ENCODE results near the gene ANKRD13B.

Gene ANKRD13B

DNA sequence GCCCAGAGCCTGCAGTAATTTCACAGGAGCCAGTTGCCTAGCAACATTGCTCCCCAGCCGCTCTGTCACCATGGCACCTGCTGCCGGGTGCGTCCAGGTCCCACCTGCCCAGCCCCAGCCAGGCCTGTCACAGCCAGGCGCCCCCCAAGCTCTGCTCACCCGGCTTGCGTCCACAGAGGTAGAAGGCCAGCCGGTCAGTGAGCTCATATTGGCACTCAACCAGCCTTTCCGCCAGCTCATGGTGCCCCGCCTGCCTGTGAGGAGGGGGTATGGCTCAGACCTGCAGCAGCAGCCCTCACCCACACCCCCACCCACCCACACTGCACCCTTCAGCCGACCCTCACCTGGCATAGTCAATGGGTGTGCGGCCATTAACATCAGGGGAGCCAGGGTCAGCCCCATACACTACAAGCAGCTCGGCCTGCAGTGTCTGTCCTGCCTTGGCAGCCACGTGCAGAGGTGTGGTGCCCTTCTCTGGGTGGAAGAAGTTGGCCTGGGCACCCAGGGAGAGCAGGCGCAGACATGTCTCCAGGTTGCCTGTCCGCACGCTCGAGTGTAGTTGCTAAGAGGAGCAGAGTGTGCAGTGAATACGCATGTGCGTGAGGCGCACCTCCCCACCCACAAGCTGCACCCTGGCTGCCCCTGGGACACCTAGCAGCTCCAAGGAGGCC is 11.2 kb upstream of the ANKRD13B start:
- no peak for DNase-seq (ENCODE audit: low read depth)

DNA sequence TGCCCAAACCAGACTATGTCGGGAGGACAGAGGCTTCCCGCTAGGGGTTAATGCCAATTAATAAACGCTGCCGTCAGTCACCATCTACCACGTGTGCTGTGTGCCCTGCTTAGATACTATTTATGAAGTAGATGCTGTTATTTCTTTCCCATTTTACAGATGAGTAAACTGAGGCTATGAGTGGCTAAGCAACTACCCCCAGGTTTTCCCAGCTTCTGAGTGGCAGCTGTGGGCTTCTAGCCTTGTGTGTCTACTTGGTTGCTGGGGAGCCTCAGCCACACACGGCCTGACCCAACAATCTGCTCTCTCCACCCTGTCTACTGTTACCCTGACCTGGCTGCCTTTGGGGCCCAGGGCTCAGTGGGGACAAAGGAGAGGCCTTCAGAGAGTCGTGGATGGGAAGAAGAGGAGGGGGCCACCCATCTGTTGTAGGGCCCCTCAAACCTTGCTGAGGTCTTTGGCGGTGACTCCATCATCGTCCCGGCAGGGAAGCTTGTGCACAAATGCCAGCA is 10.6 kb upstream of the ANKRD13B start:
- DNase-seq (ENCODE audit: low read depth) = no peak

DNA sequence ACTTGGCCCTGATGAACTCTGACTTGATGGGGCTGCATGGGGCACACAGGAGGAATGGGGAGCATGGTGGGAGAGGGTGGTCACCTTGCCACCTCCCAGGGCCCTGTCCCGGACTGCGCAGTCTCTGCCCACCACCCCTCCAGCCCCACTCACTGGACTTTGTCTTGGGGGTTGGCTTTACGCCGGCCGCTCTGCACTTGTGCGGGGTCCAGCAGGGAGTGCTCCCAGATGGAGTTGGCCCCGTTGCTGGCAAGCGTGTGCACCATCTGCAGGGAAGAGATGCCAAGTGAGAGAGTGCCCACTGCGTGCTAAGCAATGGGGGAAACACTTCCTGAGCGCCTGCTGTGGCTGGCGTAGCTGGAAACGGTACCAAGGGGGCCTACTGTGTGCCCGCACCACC is 10.2 kb upstream of the ANKRD13B start:
- no peak for DNase-seq (ENCODE audit: low read depth)

DNA sequence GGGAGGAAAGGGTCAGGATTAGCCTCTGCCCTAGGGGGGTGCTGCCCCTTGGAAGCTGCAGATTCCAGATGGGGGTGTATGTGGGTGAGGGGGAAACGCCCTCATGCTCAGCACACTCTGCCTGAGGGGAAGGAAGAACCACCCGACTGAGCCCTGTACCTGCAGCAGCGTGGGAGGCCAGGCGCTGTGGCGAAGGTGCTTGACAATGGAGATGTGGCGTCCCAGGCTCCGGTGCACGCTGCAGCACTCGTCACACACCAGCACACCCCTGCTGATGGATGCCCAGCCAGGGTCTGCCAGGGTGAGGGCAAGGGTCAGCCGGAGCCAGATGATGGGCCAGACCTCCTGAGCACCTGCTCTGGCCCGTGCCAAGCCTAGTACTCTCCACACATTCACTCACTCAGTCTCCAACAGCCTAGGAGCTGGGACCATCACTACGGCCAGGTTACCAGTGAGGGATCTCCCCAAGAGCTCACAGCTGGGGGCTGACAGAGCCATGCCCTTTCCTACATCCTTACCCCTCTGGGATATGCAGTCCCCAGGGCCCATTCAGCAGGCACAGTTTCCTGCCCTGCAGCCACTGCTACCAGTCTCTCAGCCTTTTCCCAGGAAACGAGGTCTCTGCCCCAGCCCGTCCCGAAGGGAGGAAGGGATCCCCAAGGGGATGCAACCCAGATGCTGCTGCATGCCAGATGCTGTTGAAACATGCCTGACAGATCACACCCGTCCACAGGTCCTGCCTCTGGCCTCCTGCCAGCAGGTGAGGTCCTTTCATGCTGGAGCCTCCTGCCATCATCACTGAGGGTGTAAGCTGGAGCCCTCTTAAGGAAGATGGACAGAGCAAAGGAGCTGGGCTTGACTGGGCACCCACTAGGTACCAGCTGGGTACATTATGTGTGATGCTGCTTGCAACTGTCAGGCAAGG is 9.3 kb upstream of the ANKRD13B start:
- DNase-seq (ENCODE audit: low read depth) = no peak

DNA sequence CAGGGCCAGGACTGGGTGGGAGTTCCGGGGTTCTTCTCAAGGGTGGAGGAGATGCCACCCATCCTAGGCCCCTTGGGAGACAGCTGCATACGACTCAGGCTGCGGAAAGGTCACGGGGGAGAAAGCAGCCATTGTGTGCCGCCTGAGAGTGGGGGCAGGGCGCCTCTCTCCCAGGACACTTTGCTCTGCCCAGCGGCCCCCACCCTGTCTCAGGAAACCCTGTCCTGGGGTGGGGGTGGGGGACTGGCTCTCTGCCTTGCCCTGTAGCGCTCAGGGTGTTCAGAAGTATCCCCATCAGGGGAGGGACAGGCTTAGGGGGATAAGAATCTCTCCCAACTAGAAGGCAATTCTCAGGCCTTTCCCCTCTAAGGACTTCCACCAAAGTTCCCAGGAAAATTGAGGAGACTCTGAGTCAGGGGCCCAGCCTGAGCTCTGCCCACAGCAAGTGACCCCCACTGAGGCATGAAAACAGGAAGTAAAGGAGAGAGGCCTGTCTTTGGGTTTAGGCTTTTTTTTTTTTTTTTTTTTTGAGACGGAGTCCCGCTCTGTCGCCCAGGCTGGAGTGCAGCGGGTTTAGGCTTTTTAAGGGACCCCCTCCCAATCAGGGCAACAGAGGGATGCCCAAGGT is 8.4 kb upstream of the ANKRD13B start:
- DNase-seq (ENCODE audit: low read depth) = no peak

DNA sequence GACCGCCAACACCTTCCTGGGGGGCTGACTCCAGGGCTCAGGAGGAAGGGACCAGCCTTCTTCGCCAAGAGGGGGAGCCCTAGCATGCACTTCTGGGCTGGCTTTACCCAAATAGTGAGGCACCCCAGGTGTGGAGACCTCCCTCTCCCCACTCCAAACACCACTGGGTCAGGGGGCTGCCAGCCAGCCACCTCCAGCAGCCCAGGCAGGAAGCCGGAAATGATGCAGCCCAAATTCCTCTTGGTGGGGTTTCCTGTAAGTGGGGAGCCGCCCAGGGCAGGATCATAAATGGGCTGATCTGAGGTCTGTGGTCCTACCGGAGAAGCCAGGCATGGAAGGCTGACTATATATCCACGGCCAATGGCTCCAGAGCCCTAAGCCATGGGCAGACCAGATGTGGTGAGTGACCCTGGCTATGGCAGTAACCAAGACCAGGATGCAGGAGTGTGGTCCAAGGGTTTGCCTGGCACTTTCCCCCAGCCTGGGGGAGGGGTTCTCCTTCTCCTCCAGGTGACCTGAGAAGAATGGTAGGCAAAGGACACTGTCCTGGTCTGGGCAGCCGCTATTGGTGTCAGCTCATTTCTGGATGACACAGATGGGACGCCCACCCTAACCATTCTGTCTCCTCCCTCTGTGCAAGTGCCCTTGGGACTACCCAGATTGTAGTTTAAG is 7.7 kb upstream of the ANKRD13B start:
- no peak for DNase-seq (ENCODE audit: low read depth)

DNA sequence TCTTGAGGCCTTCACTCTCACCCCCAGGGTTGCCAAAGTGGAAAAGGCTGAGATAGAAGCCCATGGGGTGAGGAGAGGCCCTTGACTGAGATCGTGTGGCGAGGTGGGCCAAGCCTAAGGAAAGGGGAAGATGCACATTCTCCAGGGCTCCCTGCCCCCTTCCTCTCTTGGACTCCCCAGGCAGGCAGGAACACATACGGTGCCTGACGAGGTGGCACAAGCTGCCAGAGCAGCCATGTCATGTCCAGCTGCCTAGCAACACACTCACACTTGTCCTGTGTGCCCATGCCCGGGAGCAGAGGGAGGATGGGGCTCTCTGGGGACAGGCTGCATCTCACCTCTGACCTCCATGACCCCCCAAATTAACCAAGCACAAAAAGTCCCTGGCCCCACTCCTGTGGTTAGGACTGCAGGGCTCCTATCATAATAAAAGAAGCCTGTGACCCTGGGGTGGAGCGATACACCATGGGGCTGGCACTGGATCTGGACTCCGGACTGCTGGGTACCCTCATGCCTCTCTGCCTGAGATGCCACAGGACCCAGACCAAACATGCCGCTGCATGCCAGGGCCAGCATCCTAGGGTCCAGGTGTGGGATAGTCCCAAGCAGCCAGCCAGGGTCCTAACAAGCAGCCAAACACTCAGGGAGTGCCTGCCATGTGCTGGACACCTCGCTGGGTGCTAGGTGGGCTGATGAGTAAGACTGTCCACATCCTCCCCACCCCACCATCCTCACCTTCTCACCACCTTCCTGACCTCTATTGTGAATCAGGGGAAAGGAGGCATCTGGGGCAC is 6.1 kb upstream of the ANKRD13B start:
- no peak for DNase-seq (ENCODE audit: low read depth)

DNA sequence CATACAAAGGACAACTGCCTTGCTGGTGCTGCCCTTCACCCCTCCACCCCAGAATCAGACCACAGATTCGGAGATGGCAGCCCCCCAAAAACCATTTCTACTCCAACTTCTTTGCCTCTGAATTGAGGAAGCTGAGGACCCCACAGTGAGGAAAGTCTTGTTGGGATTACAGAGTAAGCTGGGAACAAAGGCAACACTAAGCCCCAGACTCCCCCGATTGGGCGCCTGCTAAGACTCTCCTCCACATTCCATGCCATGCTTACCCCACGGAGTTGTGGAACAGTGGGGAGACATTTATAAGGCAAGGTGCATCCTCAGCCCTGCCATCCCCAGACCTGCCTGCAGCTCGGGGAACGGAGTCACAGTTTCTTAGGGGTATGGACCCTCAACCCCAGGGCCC is 5.3 kb upstream of the ANKRD13B start:
- DNase-seq (ENCODE audit: low read depth) = no peak

DNA sequence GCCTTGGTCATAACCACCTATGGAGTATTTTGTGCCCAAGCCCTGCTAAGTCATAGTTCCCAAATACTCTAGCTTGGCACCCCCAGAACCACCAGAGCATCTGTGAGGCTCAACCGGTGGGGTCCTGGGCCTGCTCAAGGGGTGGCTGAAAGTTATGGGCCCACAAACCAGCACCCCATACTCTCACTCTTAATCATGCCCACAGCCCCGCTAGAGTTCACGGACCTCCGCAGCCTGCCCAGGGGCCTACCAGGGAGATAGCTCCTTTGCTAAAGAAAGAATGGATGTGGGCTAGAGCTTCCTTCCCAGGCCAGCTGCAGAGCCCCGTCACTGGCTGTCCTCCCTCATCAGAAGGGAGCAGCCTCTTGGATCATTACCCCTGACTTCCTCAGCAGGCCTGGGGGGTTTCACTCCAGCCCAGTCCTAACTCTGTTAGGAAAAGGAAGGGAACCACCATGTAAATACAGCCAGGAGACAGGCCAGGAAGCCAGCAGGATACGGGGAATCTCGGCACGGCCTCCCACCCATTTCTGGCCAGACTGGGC is 4.8 kb upstream of the ANKRD13B start:
- DNase-seq (ENCODE audit: low read depth) = no peak

DNA sequence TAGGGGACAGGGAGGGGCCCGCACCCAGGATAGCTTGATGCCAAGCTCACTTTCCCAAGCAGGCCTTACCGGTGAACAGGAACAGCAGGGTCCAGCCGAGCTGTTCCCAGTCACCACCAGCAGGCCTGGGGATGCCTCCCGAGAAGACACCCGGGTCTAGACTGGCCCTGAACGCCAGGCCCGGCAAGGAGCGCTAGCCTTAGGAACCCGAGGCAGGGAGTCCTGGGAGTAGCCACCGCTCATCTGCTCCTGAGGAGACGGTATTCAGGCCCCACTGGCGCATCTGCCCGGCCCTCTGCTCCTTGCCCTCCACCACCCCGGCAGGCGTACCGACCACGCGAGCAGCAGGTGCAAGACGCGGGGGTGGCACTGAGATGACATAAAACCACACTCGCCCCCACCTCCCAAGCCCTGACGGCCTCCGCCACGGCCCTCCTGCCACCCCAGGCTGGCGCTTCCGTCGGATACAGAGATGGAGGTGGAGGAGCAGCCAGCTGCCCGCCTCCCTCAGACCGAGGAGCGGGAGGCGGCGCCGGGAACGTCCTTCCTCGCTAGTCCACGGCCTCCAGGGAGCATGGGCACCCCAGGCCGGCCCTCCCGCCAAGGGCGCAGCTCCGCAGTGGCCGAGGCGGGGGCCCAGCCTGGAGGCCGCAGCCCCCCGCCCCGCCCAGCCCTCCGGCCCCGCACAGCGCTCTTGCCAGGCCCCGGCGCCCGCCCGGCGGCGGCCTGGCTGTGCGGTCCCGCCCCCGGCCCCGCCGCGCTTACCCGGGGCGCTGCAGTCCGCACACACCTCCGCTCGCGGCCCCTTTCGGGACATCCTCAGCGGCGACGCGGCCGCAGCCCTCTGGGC is 4.1 kb upstream of the ANKRD13B start:
- no peak for DNase-seq (ENCODE audit: low read depth)

DNA sequence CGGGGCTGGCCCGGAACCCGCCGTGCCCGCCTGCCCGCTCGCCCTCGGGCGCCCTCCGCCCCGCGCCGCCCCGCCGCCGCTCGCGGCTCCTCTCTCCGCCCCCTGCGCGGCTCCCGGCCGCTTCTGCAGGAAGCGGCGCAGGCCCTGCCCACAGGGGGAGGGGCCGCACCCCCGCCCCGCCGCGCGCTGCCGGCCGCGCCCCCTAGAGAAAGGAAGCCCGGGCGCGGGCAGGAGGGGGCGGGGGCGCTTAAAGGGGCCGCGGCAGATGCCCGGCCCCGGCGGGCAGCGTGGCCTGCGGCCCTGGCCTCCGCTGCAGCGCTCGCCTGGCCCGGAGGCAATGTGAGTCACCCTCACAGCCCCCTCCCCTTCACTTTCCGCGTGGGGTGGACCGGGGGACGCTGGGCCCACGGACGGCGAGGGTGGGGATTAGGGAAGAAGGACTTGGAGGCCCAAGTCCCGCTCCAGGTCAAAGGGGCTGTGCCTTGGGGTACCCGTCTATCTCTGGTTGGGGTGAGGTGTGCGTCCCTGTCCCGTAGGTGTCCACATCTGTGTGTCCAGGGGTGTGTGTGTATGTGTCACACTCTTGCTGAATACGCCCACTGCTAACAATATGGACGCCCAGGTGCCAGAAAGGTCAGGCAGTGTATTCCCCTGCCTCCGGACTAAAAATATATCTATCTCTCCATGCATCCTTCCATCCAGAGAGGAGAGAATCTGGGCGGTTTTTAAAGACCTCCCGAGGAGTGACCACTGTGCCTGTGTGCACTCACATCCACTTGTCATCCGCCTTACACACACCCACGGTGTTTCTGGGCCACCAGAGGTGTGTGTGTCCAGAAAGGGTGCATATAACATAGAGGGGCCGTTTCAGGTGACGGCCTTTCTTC is 3.2 kb upstream of the ANKRD13B start, which contains the start of gene GIT1:
Gene GIT1, minus strand, starts transcription at position 125 of the 887 bp plus-strand sequence. CDS start 270 bp downstream, outside the sequence.
- DNase-seq (ENCODE audit: low read depth) = peak; percentile 79

DNA sequence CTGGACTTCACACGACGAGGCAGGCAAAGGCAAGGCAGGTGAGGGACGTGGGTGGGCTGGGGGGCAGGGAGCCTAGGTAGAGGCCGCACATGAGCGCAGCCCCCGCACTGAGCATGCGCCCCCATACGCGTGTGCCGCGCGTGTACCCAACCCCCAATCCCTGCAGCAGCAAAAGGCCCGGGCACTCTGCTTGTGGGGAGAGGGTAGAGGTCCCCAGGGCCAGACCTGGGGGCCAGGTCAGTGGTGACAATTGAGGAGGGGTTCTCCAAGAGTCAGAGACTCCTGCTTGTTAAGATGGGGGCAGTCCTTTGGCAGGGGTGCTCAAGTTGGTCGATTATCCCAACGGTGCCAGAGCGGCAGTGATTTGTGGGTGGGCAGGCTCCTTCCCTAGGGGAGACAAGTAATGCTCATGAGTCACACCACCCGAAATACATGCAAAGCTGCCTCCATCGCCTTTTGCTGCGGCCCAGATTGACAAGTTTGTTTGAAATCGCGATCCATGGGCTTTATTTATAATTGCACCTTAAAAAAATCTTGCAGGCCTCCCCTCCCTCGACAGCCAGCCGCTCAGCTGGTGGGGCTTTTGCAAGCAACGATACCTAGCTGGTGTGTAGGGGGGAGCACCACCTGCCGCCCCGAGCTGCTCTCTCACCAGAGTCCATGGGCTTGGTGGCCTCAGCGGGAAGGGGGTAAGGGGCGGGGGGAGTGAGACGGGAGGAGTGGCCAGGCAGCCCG is 2.4 kb upstream of the ANKRD13B start:
- no peak for DNase-seq (ENCODE audit: low read depth)

DNA sequence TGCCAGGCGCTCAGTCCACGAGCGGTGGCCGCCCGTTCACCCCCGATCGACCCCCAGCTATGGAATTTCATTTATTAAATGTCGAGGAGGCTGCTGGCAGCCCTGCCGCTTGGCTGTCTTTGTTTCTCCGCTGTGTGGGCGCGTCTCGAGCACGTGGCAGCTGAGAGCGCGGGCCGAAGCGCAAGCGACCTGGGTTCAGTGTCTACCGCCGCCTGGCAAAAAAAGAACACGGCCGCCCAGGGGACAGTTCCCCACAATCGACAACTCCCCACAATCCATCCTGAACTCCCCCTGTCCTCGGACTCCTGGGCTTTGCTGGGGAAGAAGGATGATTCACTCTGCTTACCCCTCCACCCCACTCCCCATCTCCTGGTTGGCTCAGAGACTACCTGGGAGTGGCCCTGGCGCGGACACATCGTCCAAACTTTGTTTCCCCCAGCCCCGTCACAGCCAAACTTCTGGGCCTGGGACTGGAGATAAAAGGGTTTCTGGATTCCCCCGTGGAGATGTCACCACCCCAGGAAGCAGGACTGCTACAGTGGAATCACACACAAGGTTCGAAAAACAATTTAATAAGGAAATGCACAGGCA is 1.7 kb upstream of the ANKRD13B start:
- DNase-seq (ENCODE audit: low read depth) = no peak

DNA sequence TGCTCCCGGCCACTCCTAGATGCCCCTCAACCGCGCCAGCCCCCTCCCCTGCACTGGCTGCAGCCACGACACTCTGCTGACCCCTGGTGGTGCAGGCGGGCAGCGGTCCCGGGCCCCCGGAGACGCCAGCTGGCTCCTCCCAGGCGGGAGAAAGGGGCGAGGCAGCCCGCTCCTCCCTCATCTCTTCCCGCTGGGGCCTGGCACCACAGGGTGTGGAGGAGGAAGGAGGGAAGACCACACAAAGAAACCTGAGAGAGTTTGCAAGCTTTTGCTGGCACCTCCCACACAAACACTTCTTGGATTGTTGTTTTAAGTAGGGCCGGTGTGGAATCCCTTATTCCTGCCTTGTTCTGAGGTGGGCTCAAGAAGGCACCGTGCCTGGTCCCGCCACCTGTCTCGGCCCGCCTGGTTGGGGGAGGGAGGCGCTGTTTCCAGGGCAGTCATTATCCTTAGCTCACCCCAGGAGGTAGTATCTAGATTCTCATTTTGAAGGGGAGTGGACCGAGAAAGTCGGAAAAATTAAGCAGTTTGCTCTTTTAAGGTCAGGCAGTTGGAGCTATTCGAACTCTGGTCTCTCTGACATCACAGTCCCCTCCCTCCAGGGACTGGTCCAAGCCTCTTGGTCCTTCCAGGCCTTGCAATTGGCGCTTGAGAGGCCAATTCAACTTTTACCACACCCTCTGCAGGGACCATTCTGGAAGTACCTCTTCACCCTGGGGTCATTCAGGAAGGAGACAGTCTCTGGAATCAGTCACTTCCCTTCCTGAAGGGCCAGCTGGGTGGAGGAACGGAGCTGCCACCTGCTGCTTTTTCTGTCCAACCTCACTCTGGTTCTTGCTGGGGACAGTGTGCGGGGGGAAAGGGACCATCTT is 959 bp upstream of the ANKRD13B start:
- DNase-seq (ENCODE audit: low read depth) = peak; percentile 73

DNA sequence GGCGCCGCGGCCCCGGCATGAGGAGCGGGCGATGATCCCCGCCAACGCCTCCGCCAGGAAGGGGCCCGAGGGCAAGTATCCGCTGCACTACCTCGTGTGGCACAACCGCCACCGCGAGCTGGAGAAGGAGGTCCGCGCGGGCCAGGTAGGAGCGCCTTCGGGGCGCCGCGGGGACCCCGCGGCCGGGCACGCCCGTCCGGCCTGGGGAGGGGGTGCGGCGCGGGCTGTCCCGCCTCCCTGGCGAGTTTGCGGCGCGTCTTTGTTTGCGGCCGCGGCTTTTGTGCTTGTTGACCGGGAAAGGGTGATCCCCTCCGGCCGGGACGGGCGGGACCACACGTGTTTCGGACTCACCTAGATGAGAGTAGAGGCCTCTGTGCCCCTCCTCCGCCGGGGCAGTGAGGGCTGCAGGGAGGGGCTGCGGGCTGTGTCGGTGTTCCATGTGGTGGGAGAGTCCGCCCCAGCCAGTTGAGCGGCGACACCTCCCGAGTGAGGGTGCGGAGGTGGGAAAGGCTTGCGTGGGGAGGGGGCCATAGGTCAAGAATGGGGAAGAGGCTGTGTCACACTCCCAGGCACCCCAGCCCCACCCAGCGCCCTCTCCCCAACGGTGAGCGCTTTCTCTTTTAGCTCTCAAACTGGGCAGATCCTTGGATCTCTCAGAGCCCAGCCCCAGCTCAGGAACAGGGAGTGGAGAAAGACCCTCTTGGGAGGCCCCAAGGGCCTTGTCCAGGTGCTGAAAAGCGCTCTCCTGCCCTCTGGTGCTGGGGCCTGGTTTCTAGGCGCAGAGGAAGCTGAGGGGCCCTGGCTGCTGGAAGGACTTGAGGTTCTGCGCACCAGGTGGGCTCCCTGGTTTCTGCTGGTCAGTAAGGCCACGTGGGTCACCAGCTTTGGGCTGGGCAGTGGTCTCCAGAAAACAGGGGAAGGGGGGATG is 923 bp downstream of the ANKRD13B start:
- no peak for DNase-seq (ENCODE audit: low read depth)
